Thyroid gland (tissue), 4 donors: ENCODE measurements around the gene PHLDB1.

Experiments
- CTCF ChIP-seq, 6 experiments: fragments of 200-600 bp in 3 of 6; fragments of 450-650 bp in 3 of 6; sonication (generic) in 3 of 6; IDR thresholded peaks; one replicate each; pipeline ENCODE4 v1.5.1; 2016 to 2019; ENCODE audit warnings: antibody characterized with exemption in 6 of 6, mild to moderate bottlenecking in 2 of 6, inconsistent platforms in 1 of 6, moderate library complexity in 1 of 6
- POLR2A ChIP-seq, 2 donors: fragments of 450-650 bp; IDR thresholded peaks; one replicate each; pipeline ENCODE4 v1.6.1; 2017; ENCODE audit warnings: antibody characterized with exemption in 2 of 2, mild to moderate bottlenecking in 2 of 2, moderate library complexity in 1 of 2

GRCh38 chr11:118656563-118657165 is 49.2 kb downstream of the PHLDB1 start:
- TF ChIP-seq CTCF (IDR thresholded peaks at IDR 0.05) (no peak), POLR2A (IDR thresholded peaks at IDR 0.05) (no peak)
